A549 (cell line): ENCODE results near the gene CACNG6. TPM values are rescaled to one million over a fixed set of nuclear protein-coding genes. Genes with fewer than 3 reads are reported as not detected.

Experiments
- ATAC-seq, 2 experiments: fragments of 200-7000 bp in 1 of 2; fragments of >200 bp in 1 of 2; cut with Nextera tagmentation in 1 of 2; cut with Tn5 transposase in 1 of 2; 3 replicates each; pipeline versions ENCODE4 v1.8.0 to v1.9.1; 2018 to 2020; ENCODE audit warnings: mild to moderate bottlenecking in 1 of 2, moderate library complexity in 1 of 2
- CTCF ChIA-PET: fragments of 300-600 bp; sonication (Branson Sonifier 250); formaldehyde crosslinking; extraction: SDS; loops from one replicate; lab custom pipeline; 2021; ENCODE audit warnings: antibody characterized with exemption, inconsistent platforms; lab: Yijun Ruan, JAX
- POLR2A ChIA-PET: fragments of 350-600 bp; formaldehyde crosslinking; extraction: SDS; loops from one replicate; lab custom pipeline; 2021; ENCODE audit warnings: antibody characterized with exemption, inconsistent platforms; lab: Yijun Ruan, JAX
- DNase-seq, 2 experiments: peaks; one replicate each; pipeline versions ENCODE4 v3.0.0 to v3.0.0-alpha.2; 2011 to 2016; ENCODE audit warnings: low read depth in 1 of 2, low spot score in 1 of 2
- FAIRE-seq: peaks from 2 replicates; lab custom pipeline; 2011; peaks lifted over from hg19 to GRCh38; lab: Jason Lieb, UNC
- H3K27ac ChIP-seq, 2 experiments: fragments of >200 bp; sonication (Bioruptor Twin); formaldehyde crosslinking; 3 replicates each; pipeline ENCODE4 v1.5.1; 2016 to 2017
- H3K4me1 ChIP-seq: fragments of >200 bp; sonication (Bioruptor Twin); formaldehyde crosslinking; 3 replicates; pipeline ENCODE4 v1.6.1; 2016
- H3K4me2 ChIP-seq: fragments of >200 bp; sonication (Bioruptor Twin); formaldehyde crosslinking; 3 replicates; pipeline ENCODE4 v1.6.1; 2016
- H3K4me3 ChIP-seq: fragments of >200 bp; sonication (Bioruptor Twin); formaldehyde crosslinking; 3 replicates; pipeline ENCODE4 v1.5.1; 2016
- H3K9me3 ChIP-seq: fragments of >200 bp; sonication (Bioruptor Twin); formaldehyde crosslinking; 3 replicates; pipeline ENCODE4 v1.6.1; 2016
- BCL3 ChIP-seq: fragments of >200 bp; sonication (Bioruptor Twin); formaldehyde crosslinking; IDR thresholded peaks from 3 replicates; pipeline ENCODE4 v1.6.1; 2016
- CBX8 ChIP-seq: fragments of 200-600 bp; sonication (generic); IDR thresholded peaks from 2 replicates; pipeline ENCODE4 v1.6.1; 2016
- CHD4 ChIP-seq: fragments of 200-600 bp; sonication (generic); IDR thresholded peaks from 2 replicates; pipeline ENCODE4 v1.6.1; 2016; ENCODE audit warnings: antibody characterized with exemption, mild to moderate bottlenecking, borderline replicate concordance
- E2F6 ChIP-seq: IDR thresholded peaks from 2 replicates; pipeline ENCODE4 v1.6.1; 2012; ENCODE audit warnings: low read depth, borderline replicate concordance
- ELK1 ChIP-seq: fragments of 150-350 bp; IDR thresholded peaks from 2 replicates; pipeline ENCODE4 v1.6.1; 2014; ENCODE audit warnings: low read depth, mild to moderate bottlenecking, low read length
- ESRRA ChIP-seq: fragments of 150-350 bp; IDR thresholded peaks from 2 replicates; pipeline ENCODE4 v1.6.1; 2014; ENCODE audit warnings: mild to moderate bottlenecking, low read length, borderline replicate concordance
- HES2 ChIP-seq: fragments of >200 bp; sonication (Bioruptor Twin); formaldehyde crosslinking; IDR thresholded peaks from 2 replicates; pipeline ENCODE4 v1.6.1; 2016
- HEYL ChIP-seq: fragments of 250-450 bp; sonication (Bioruptor Pico); IDR thresholded peaks from 2 replicates; pipeline ENCODE4 v1.8.0; 2021; ENCODE audit warnings: mild to moderate bottlenecking, moderate library complexity
- HMGXB4 ChIP-seq: fragments of 250-450 bp; sonication (Bioruptor Pico); IDR thresholded peaks from 2 replicates; pipeline ENCODE4 v1.5.0; 2021; ENCODE audit warnings: mild to moderate bottlenecking, moderate library complexity, borderline replicate concordance
- HOXB5 ChIP-seq: fragments of 250-450 bp; sonication (Bioruptor Pico); IDR thresholded peaks from 2 replicates; pipeline ENCODE4 v1.5.0; 2020; ENCODE audit warnings: mild to moderate bottlenecking, moderate library complexity
- JUN ChIP-seq, 2 experiments: fragments of >200 bp; sonication (Bioruptor Twin); formaldehyde crosslinking; IDR thresholded peaks; 2 replicates in 1 of 2; 3 replicates in 1 of 2; pipeline ENCODE4 v1.6.1; 2016 to 2017
- JUNB ChIP-seq: fragments of >200 bp; sonication (Bioruptor Twin); formaldehyde crosslinking; IDR thresholded peaks from 2 replicates; pipeline ENCODE4 v1.6.1; 2016
- KDM1A ChIP-seq: fragments of 200-600 bp; sonication (generic); IDR thresholded peaks from 2 replicates; pipeline ENCODE4 v1.6.1; 2016; ENCODE audit warnings: low read depth, mild to moderate bottlenecking
- MAX ChIP-seq: IDR thresholded peaks from 2 replicates; pipeline ENCODE4 v1.6.1; 2012
- NFE2L2 ChIP-seq: fragments of 150-350 bp; conservative IDR thresholded peaks from 2 replicates; pipeline ENCODE4 v1.6.1; 2014; ENCODE audit warnings: low read length
- POLR2A ChIP-seq: IDR thresholded peaks from 2 replicates; pipeline ENCODE4 v1.6.1; 2012; ENCODE audit warnings: mild to moderate bottlenecking, low read length
- RAD21 ChIP-seq, 2 experiments: fragments of >200 bp in 1 of 2; sonication (Bioruptor Twin) in 1 of 2; formaldehyde crosslinking in 1 of 2; IDR thresholded peaks in 1 of 2; conservative IDR thresholded peaks in 1 of 2; 2 replicates in 1 of 2; 3 replicates in 1 of 2; pipeline ENCODE4 v1.6.1; 2012 to 2018; ENCODE audit warnings: inconsistent platforms in 1 of 2
- RCOR1 ChIP-seq: fragments of 150-350 bp; IDR thresholded peaks from 2 replicates; pipeline ENCODE4 v1.6.1; 2014; ENCODE audit warnings: antibody characterized with exemption, low read length, low read depth
- RFX5 ChIP-seq: fragments of 450-650 bp; IDR thresholded peaks from 2 replicates; pipeline ENCODE4 v1.7.1; 2014; ENCODE audit warnings: antibody characterized with exemption, mild to moderate bottlenecking, moderate library complexity
- SMC3 ChIP-seq: fragments of >200 bp; sonication (Bioruptor Twin); formaldehyde crosslinking; IDR thresholded peaks from 3 replicates; pipeline ENCODE4 v1.6.1; 2018; ENCODE audit warnings: inconsistent platforms
- TFCP2L1 ChIP-seq: fragments of 250-450 bp; sonication (Bioruptor Pico); IDR thresholded peaks from 2 replicates; pipeline ENCODE4 v1.5.0; 2021; ENCODE audit warnings: mild to moderate bottlenecking
- USF2 ChIP-seq: fragments of 450-650 bp; IDR thresholded peaks from 2 replicates; pipeline ENCODE4 v1.6.1; 2014; ENCODE audit warnings: antibody characterized with exemption
- ZC3H11A ChIP-seq: fragments of 450-650 bp; IDR thresholded peaks from 2 replicates; pipeline ENCODE4 v1.6.1; 2014; ENCODE audit warnings: antibody characterized with exemption, mild to moderate bottlenecking
- ZSCAN20 ChIP-seq: fragments of 250-450 bp; sonication (Bioruptor Pico); IDR thresholded peaks from 2 replicates; pipeline ENCODE4 v1.8.0; 2022; ENCODE audit warnings: mild to moderate bottlenecking, moderate library complexity
- WGBS: methylation state at CpG from one replicate; pipeline ENCODE4 v1.1.6; 2017; ENCODE audit errors: missing lambda C conversion rate; 5-methylcytosine and 5-hydroxymethylcytosine counted together
- polyA plus RNA-seq, 4 experiments: library from polyadenylated mRNA; depleted of rRNA in 3 of 4; stranded (reverse); fragments of >200 nt; fragmentation: RNase III in 1 of 4; extraction: RNeasy Plus Mini Kit Qiagen cat#74134 plus additional on column Dnase treatment in 1 of 4; gene quantifications; 2 replicates in 3 of 4; 3 replicates in 1 of 4; pipeline ENCODE4 v1.2.3, GENCODE V29; 2011 to 2017

The CACNG6 gene
- polyA plus RNA-seq, 2 of the 4 experiments (the other 2 are of a cell fraction), result 7.3 to 16.2 TPM

- CTCF ChIA-PET, result interaction anchor here (1.4 to 4.6 kb wide), 6 partner anchors 12 to 85 kb away, joined by 4 to 45 read pairs (median 7); no protein-coding TSS in a partner anchor
- H3K4me3 ChIP-seq, result peak overlapping the region; percentile 51
- TF ChIP-seq RAD21 (conservative IDR thresholded peaks at IDR 0.05 in 1 of 2, IDR thresholded peaks at IDR 0.05 in 1 of 2) (no peak), CBX8 (no peak), RCOR1 (no peak), BCL3 (no peak), RFX5 (no peak), HES2 (no peak), ELK1 (no peak), NFE2L2 (no peak), ZC3H11A (no peak)
- TF ChIP-seq, all 56 proteins: peak for 0
- H3K27ac ChIP-seq, result peak overlapping the region; percentile 93 to 97
- FAIRE-seq (no peak), DNase-seq (no peak), ATAC-seq (no peak)
- peak overlapping the region; percentile 86 for H3K4me2 ChIP-seq
- 75% methylated on average over 9 of the region's 9 CpGs for WGBS
- POLR2A ChIA-PET, result interaction anchor here (1.2 to 1.8 kb wide), 3 partner anchors 10 to 28 kb away, joined by 6 to 7 read pairs (median 6); no protein-coding TSS in a partner anchor
- H3K4me1 ChIP-seq, result peaks cover 66% of the 10 kb centered on the region
- H3K9me3 ChIP-seq, result no peaks in the 10 kb centered on the region
Measured at GRCh38 chr19:53992211-53992610, 774 bp downstream of the CACNG6 start.

- WGBS, result 92% methylated on average over 40 of the region's 43 CpGs
- CTCF ChIA-PET, result interaction anchor here (1.1 to 4.6 kb wide), 10 partner anchors 12 to 184 kb away, joined by 3 to 45 read pairs (median 4); no protein-coding TSS in a partner anchor
- DNase-seq (no peak), FAIRE-seq (no peak), ATAC-seq (no peak)
- no peaks in the 10 kb centered on the region for H3K9me3 ChIP-seq
- H3K4me1 ChIP-seq, result peaks cover 62% of the 10 kb centered on the region
- TF ChIP-seq POLR2A (no peak), CBX8 (no peak), RFX5 (no peak), JUN (IDR thresholded peaks at IDR 0.05) (no peak), BCL3 (no peak), HEYL (no peak)
- H3K27ac ChIP-seq, result peak overlapping the region; percentile 93 to 97
- H3K4me2 ChIP-seq, result peak overlapping the region; percentile 86; the same call in 2 of the 3 replicates
- no peak overlapping the region for H3K4me3 ChIP-seq
- POLR2A ChIA-PET, result interaction anchor here (1.1 kb wide), 1 partner anchor 12 kb away, joined by 3 read pairs; no protein-coding TSS in a partner anchor
Measured at GRCh38 chr19:53992815-53993214, 1.4 kb downstream of the CACNG6 start.

GRCh38 chr19:53993448-53993847, 2.0 kb downstream of the CACNG6 start:
- Histone ChIP-seq H3K4me1 (peaks cover 62% of the 10 kb centered on the region), H3K4me3 (no peak overlapping the region), H3K9me3 (no peaks in the 10 kb centered on the region), H3K4me2 (peak overlapping the region; percentile 86), H3K27ac (peak overlapping the region; percentile 93 to 97)
- 61% methylated on average over 3 of the region's 3 CpGs for WGBS
- DNase-seq (no peak), FAIRE-seq (no peak), ATAC-seq (no peak)
- ChIA-PET CTCF (interaction anchor here (1.1 to 4.6 kb wide), 14 partner anchors 9 to 185 kb away, joined by 3 to 45 read pairs (median 4); no protein-coding TSS in a partner anchor), POLR2A (interaction anchor here (1.1 kb wide), 1 partner anchor 13 kb away, joined by 3 read pairs; no protein-coding TSS in a partner anchor)
- TF ChIP-seq E2F6 (no peak), ZSCAN20 (CRISPR knock-in tag) (no peak), HMGXB4 (CRISPR knock-in tag) (no peak), ESRRA (no peak), HOXB5 (no peak), CHD4 (no peak), MAX (no peak), NFE2L2 (no peak), USF2 (no peak), JUNB (no peak), HES2 (no peak), SMC3 (no peak), TFCP2L1 (CRISPR knock-in tag) (no peak), KDM1A (no peak)
